NCI-H345 treated with DMSO at 0.1 percent for 48 hours (cell line): ENCODE results near the gene SAA1.

Experiments
- DNase-seq: peaks from one replicate; lab custom pipeline; 2025; ENCODE audit not compliant: unreplicated experiment; lab: John Stamatoyannopoulos, UW

The SAA1 gene

DNA sequence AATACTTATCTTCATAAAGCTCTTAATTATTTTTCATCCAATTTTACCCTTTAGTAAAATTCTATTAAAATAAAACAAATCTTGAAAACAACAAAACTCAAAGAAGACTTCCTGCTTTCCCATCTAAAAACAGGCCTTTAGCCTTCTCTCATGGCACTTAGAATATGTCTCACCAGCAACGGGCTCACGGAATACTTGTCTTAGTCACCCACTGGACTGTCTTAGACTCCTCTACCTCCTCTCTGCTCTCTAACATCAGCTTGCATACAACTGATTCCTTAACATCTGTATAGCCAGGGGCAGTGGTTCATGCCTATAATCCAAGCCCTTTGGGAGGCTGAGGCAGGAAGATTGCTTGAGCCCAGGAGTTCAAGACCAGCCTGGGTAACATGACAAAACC, 42.2 kb downstream of the SAA1 start:
- no peak for DNase-seq

DNA sequence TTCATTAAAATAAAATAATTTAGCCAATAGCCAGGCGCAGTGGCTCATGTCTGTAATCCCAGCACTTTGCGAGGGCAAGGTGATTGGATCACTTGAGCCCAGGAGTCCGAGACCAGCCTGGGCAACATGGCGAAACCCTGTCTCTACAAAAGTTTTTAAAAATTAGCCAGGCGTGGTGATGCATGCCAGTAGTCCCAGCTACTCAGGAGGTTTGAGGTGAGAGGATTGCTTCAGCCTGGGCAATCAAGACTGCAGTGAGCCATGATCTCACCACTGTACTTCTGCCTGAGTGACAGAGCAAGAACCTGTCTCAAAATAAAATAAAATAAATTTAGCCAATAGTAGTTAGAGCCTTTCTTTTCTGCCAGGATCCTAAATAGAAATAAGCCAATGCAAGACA, 43.6 kb downstream of the SAA1 start:
- DNase-seq = no peak

DNA sequence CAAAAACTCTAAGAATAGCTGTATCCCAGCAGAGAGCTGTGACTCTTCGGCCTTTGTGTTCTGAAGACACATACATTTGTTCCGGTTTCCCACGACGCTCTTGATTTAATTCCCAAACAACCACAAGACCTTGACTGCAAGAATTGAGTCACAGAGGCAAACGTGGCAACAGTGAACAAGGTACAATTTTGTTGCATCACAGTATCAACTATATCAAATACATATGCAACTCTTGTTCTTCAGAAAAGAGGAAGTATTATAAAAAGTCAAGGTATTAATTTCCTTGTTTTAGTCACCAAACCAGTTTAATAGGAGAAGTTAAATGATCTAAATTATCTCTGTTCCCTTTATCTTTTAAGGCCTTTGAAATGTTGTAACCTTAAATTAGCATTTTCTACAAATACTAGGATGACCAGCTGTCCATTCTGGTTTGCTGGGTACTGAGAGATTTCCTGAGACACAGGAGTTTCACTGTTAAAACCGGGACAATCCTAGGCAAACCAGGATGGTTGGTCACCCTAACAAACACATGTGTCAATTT, 44.8 kb downstream of the SAA1 start:
- no peak for DNase-seq

DNA sequence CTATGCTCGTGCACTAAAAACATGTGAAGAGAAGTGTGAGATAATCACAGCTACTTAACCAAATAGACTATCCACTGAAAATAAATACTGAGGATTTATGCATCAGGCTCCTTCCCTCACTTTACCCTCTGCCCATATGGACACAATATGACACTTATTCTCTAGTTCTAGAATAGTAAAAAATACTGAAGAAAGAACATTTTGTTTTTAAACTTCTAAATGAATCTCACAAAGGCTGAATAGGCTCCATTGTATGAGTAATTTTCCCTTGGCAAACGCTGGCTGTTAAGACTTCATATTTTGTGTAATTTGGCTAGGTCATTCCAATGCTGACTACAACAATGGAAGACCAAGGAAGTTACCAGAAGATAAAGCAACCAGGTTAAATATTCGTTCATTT, 45.9 kb downstream of the SAA1 start:
- no peak for DNase-seq

DNA sequence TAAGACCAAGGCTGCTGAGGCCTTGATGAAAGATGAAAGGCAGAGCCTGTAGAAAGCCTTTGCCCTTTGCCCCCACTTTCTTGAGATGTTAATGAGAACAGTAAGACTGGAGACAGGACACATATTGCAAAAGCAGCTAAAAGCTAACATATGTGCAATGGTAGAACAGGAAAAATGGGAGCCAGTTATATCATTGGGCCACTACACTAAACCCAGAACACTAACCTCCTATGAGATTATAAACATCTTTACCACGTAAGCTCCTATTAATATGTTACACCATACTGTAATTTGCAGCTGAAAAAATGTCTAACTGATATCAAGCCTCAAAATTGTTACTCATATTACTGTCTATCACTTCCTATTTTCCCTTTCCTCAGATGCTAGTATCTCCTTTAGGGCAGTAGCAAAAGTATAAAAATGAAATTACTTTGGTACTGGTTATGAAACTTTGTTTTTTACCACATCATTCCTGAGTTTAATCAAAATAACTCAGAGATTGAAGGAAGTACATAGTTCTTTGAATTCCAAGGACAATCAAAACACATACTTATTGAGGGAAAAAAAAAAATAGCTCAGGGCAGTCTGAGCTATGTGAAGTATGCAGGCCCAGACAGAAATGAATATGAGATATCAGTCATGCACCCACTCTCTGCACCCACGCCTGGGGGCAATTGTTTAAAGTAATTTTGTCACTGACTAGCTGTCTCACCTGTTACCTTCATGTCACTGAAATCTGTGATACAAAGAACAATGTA, 46.8 kb downstream of the SAA1 start:
- no peak for DNase-seq

GRCh38 chr11:18313965-18314763, 48.1 kb downstream of the SAA1 start:
- DNase-seq = no peak

GRCh38 chr11:18314784-18315523, 48.9 kb downstream of the SAA1 start:
- no peak for DNase-seq

DNA sequence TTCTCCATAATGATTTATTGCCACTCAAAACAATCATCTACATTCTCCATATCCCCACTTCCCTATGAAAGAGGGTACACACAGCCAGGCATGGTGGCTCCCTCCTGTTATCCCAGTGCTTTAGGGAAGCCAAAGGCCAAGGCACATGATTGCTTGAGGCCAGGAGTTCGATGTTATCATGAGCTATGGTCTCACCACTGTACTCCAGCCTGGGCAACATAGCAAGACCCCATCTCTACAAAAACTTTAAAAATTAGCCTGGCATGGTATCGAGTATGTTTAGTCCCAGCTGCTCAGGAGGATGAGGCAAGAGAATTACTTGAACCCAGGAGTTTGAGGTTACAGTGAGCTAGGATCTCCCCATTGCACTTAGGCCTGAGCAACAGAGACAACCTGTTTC, 49.8 kb downstream of the SAA1 start:
- no peak for DNase-seq

GRCh38 chr11:18317551-18317950, 51.5 kb downstream of the SAA1 start:
- DNase-seq = no peak
